NCI-H2081 treated with DMSO at 0.1 percent for 48 hours (cell line): ENCODE results near the gene NT5C3B.

ENCODE experiments used
- DNase-seq: peaks from one replicate; lab custom pipeline; 2025; lab: John Stamatoyannopoulos, UW

NT5C3B gene

GRCh38 chr17:41810659-41811548 is 25.1 kb downstream of the NT5C3B start:
- DNase-seq = no peak

GRCh38 chr17:41806685-41807445 is 29.2 kb downstream of the NT5C3B start:
- DNase-seq = no peak

- DNase-seq = no peak
These were observed 32.7 kb downstream of the NT5C3B start for GRCh38 chr17:41803049-41804020.

GRCh38 chr17:41801374-41802271 is 34.4 kb downstream of the NT5C3B start:
- DNase-seq = peak; percentile 27

GRCh38 chr17:41800601-41801373 is 35.2 kb downstream of the NT5C3B start:
- DNase-seq = no peak

GRCh38 chr17:41799366-41799765 is 36.7 kb downstream of the NT5C3B start:
- no peak for DNase-seq

GRCh38 chr17:41797377-41797776 is 38.7 kb downstream of the NT5C3B start:
- DNase-seq = no peak

GRCh38 chr17:41796121-41796895 is 39.7 kb downstream of the NT5C3B start:
- no peak for DNase-seq

GRCh38 chr17:41794540-41794975 is 41.5 kb downstream of the NT5C3B start:
- no peak for DNase-seq

- DNase-seq = no peak
These were observed 42.1 kb downstream of the NT5C3B start for GRCh38 chr17:41793784-41794539.

- DNase-seq = no peak
These were observed 42.9 kb downstream of the NT5C3B start for GRCh38 chr17:41792845-41793783.

- no peak for DNase-seq
These were observed 49.0 kb downstream of the NT5C3B start for GRCh38 chr17:41787021-41787418.

- DNase-seq = peak; percentile 100
These were observed 49.6 kb downstream of the NT5C3B start, which contains the start of gene JUP for GRCh38 chr17:41786227-41787020. Gene JUP (minus strand): TSS chr17:41786711. CDS start chr17:41771854, 14,857 bp downstream.

GRCh38 chr17:41785859-41786226 is 50.2 kb downstream of the NT5C3B start:
- DNase-seq = no peak

- DNase-seq = no peak
These were observed 50.8 kb downstream of the NT5C3B start for GRCh38 chr17:41785091-41785858.
